Measurements from ENCODE around the gene RAB1B.
"Not testable (repeated sequence)": the region's sequence is repeated elsewhere in the genome, so short reads cannot be mapped to it uniquely, and the experiment has no call there.

Gene RAB1B

DNA sequence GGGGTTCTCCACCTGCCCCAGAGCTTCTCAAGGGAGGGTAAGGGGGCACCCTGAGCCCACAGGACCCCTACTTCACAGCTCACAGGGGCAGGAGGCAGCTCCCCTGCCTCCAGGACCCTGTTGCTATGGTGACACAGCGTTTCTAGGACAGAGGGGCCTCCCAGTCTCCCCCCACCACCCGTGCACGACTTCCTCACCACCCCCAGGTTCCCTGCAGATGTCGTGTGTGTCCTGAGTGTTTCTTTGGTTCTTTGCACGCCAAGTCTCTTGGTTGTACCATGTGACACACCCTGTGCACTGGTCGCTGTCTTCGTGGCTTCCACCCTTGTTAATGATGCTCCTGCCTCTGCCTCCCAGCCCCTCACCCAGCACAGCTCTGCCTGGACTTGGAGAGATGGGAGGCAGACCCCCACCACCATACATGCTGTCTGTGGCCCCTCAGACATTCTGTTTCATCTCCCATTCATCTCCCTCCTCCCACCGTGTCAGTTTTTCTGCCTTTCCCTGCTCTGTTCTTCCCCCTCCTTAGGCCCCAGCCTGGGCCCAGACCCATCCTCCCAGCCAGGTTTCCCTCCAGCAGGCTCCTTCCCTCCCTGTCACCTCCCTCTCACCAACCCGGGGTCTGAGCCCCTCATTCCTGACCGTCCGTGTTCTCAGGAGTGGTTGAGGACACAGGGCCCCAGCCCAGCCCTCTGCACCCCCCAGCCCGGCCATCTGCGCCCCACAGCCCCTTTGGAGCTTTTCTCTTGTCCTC lies 24.5 kb upstream of the RAB1B start:
- TF ChIP-seq FOXP2 (optimal IDR thresholded peaks at IDR 0.05; ENCODE audit: control extremely low read depth, extremely low read length, insufficient read depth) (no peak), POLR2AphosphoS5 (IDR thresholded peaks at IDR 0.05; ENCODE audit: borderline replicate concordance, low read depth, low read length) (no peak), EZH2 (IDR thresholded peaks at IDR 0.05) (no peak)
- H3K27ac ChIP-seq: no peak overlapping the region
- H3K4me3 ChIP-seq: no peak overlapping the region
- no peaks in the 10 kb centered on the region for H3K9me3 ChIP-seq (ENCODE audit: low read depth, low read length)
- H3K36me3 ChIP-seq (ENCODE audit: insufficient read depth, low read length): no peaks in the 10 kb centered on the region; the same call in 1 of the 2 replicates
- H3K9ac ChIP-seq (ENCODE audit: insufficient read length): no peak overlapping the region
- no peak for DNase-seq (ENCODE audit: low read depth, low spot score)

DNA sequence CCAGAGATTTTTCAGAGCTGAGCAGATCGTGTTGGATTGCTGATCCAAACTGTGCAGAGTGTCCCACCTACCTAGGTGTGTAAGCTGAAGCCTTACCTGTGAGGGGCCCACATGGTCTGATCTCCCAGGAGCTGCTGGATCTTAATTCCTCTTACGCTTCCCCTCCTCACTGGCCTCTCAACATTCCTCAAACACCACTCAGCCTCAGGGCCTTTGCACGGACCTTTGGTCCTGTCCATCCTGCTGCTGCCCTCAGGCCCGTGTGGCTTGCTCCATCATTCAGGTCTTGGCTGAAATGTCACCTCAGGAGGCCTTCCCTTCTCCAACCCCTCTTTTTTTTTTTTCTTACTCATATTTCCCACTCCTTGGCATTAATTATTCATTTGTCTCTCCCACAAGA lies 21.1 kb upstream of the RAB1B start:
- H3K4me3 ChIP-seq: no peak overlapping the region
- no peak overlapping the region for H3K9ac ChIP-seq (ENCODE audit: insufficient read length)
- no peak for DNase-seq (ENCODE audit: low read depth, low spot score)
- H3K36me3 ChIP-seq (ENCODE audit: insufficient read depth, low read length): no peaks in the 10 kb centered on the region
- no peaks in the 10 kb centered on the region for H3K9me3 ChIP-seq (ENCODE audit: low read depth, low read length)
- H3K27ac ChIP-seq: no peak overlapping the region
- TF ChIP-seq FOXP2 (optimal IDR thresholded peaks at IDR 0.05; ENCODE audit: control extremely low read depth, extremely low read length, insufficient read depth) (no peak), POLR2AphosphoS5 (IDR thresholded peaks at IDR 0.05; ENCODE audit: borderline replicate concordance, low read depth, low read length) (no peak), EZH2 (IDR thresholded peaks at IDR 0.05) (no peak)

DNA sequence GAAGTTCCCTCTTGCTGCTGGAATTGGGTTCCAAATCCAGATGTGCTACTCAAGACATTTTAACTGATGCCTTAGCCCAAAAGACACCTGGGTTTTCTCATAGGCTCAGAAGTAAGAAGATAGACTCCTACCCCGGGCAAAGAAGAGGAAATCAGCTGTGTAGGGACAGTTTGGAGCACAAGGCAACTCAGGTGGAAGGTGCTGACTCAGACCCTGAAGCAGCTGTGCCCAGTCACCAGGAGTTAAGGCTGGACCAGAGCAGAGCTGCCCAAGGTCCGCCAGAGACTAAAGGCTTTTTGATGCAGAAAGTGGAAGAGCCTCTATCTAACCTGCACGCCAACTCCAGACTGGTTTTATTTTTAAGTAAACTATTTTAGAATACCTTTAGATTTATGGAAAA lies 20.6 kb upstream of the RAB1B start:
- DNase-seq (ENCODE audit: low read depth, low spot score): no peak
- TF ChIP-seq POLR2AphosphoS5 (IDR thresholded peaks at IDR 0.05; ENCODE audit: borderline replicate concordance, low read depth, low read length): no peak
- TF ChIP-seq EZH2 (IDR thresholded peaks at IDR 0.05): no peak
- TF ChIP-seq FOXP2 (optimal IDR thresholded peaks at IDR 0.05; ENCODE audit: control extremely low read depth, extremely low read length, insufficient read depth): no peak
- H3K36me3 ChIP-seq (ENCODE audit: insufficient read depth, low read length): no peaks in the 10 kb centered on the region
- no peak overlapping the region for H3K4me3 ChIP-seq
- no peak overlapping the region for H3K9ac ChIP-seq (ENCODE audit: insufficient read length)
- H3K9me3 ChIP-seq (ENCODE audit: low read depth, low read length): no peaks in the 10 kb centered on the region
- no peak overlapping the region for H3K27ac ChIP-seq

DNA sequence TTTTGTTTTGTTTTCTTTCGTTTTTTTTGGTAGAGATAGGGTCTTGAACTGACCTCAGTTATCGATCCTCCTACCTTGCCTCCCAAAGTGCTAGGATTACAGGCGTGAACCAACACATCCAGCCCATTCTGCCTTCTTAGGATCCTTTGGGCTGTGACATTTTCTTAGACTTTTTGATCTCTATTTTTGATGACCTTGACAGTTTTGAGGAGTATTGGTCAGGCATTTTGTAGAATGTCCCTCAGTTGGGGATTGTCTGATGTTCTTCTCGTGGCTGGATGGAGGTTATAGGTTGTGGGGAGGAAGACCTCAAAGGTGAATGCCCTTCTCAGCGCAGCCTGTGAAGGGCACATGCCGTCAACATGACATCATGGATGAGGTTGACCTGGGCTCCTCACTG lies 19.5 kb upstream of the RAB1B start:
- Histone ChIP-seq H3K27ac (no peak overlapping the region), H3K4me3 (no peak overlapping the region), H3K9me3 (ENCODE audit: low read depth, low read length) (no peaks in the 10 kb centered on the region), H3K9ac (ENCODE audit: insufficient read length) (no peak overlapping the region), H3K36me3 (ENCODE audit: insufficient read depth, low read length) (no peaks in the 10 kb centered on the region)
- no peak for TF ChIP-seq FOXP2 (optimal IDR thresholded peaks at IDR 0.05; ENCODE audit: control extremely low read depth, extremely low read length, insufficient read depth)
- no peak for TF ChIP-seq EZH2 (IDR thresholded peaks at IDR 0.05)
- no peak for TF ChIP-seq POLR2AphosphoS5 (IDR thresholded peaks at IDR 0.05; ENCODE audit: borderline replicate concordance, low read depth, low read length)
- no peak for DNase-seq (ENCODE audit: low read depth, low spot score)

DNA sequence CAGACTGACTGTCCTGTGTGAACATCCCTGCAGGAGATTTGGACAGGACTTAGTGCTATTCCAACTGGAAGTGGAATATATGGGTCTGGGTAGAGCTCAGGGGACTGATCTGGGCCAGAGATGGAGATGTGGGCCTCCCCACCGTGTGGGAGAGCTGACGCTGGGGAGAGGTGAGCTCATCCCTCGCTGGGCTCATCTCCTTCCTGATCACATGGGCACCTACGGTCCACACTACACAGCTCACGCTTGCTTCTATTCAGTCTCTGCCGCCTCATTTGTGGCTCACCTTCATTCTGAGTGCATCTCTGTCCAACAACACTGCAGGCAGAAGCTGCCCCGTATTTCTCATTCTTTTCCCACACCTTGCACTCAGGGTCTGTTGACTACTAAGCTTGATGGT lies 16.6 kb upstream of the RAB1B start:
- TF ChIP-seq EZH2 (IDR thresholded peaks at IDR 0.05) (no peak), FOXP2 (optimal IDR thresholded peaks at IDR 0.05; ENCODE audit: control extremely low read depth, extremely low read length, insufficient read depth) (no peak), POLR2AphosphoS5 (IDR thresholded peaks at IDR 0.05; ENCODE audit: borderline replicate concordance, low read depth, low read length) (no peak)
- H3K36me3 ChIP-seq (ENCODE audit: insufficient read depth, low read length): no peaks in the 10 kb centered on the region
- no peak for DNase-seq (ENCODE audit: low read depth, low spot score)
- H3K9ac ChIP-seq (ENCODE audit: insufficient read length): no peak overlapping the region
- H3K27ac ChIP-seq: no peak overlapping the region
- no peak overlapping the region for H3K4me3 ChIP-seq
- H3K9me3 ChIP-seq (ENCODE audit: low read depth, low read length): no peaks in the 10 kb centered on the region

DNA sequence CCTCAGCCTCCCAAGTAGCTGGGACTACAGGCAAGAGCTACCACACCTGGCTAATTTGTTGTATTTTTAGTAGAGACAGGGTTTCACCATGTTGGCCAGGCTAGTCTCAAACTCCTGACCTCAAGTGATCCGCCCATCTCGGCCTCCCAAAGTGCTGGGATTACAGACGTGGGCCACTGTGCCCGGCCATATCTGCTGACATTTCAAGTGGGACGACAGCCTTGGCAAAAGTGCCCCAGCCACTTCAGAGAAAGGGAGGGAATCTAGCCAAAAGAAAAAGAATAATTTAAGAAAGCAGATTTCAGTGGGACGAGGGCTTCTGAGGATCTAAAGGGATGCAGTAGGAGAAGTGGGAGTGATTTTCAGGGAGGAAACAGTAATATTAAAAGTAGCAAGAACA lies 15.4 kb upstream of the RAB1B start:
- not testable (repeated sequence) for DNase-seq (ENCODE audit: low read depth, low spot score); H3K9ac ChIP-seq (ENCODE audit: insufficient read length); H3K9me3 ChIP-seq (ENCODE audit: low read depth, low read length); H3K27ac ChIP-seq; H3K36me3 ChIP-seq (ENCODE audit: insufficient read depth, low read length); H3K4me3 ChIP-seq

DNA sequence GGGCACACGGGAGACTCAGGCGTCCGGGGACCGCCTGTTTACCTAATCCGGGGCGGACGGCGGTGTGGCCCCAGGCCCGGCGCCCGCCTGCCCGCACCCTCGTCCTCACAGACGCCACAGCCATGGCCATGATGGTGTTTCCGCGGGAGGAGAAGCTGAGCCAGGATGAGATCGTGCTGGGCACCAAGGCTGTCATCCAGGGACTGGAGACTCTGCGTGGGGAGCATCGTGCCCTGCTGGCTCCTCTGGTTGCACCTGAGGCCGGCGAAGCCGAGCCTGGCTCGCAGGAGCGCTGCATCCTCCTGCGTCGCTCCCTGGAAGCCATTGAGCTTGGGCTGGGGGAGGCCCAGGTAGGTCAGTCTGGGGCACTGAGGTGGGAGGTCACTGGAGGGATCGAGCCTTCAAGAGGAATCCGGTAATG lies 10.0 kb upstream of the RAB1B start:
- Histone ChIP-seq H3K4me3 (peak overlapping the region; percentile 93), H3K9me3 (ENCODE audit: low read depth, low read length) (no peaks in the 10 kb centered on the region), H3K36me3 (ENCODE audit: insufficient read depth, low read length) (peaks cover 4% of the 10 kb centered on the region; the same call in 1 of the 2 replicates), H3K9ac (ENCODE audit: insufficient read length) (peak overlapping the region; percentile 81), H3K27ac (no peak overlapping the region)
- DNase-seq (ENCODE audit: low read depth, low spot score): no peak
- TF ChIP-seq FOXP2 (optimal IDR thresholded peaks at IDR 0.05; ENCODE audit: control extremely low read depth, extremely low read length, insufficient read depth): no peak
- TF ChIP-seq POLR2AphosphoS5 (IDR thresholded peaks at IDR 0.05; ENCODE audit: borderline replicate concordance, low read depth, low read length): 0 out of 2 replicates have a peak, but pooled peaks have one; percentile 15

DNA sequence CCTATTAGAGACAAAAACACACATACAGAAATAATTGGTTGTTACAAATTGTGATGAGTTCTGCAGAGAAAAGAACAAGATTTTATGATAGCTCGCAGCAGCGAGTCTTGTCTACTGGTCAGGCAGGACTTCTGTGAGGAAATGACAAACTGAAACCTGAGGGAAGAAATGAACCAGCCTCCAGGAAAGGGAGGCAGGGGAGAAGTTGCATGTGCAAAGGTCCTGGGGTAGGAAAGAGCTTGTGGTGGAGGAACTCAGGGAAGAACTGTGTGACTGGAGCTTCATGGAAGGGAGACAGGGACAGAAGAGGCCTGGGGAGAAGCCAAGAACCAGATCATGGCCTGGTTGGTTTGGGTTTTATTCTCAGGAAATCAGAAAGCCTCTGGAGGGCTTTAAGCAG lies 9.2 kb upstream of the RAB1B start:
- DNase-seq (ENCODE audit: low read depth, low spot score): no peak
- no peak overlapping the region for H3K9ac ChIP-seq (ENCODE audit: insufficient read length)
- peaks cover 4% of the 10 kb centered on the region; the same call in 1 of the 2 replicates for H3K36me3 ChIP-seq (ENCODE audit: insufficient read depth, low read length)
- H3K9me3 ChIP-seq (ENCODE audit: low read depth, low read length): no peaks in the 10 kb centered on the region
- H3K4me3 ChIP-seq: no peak overlapping the region
- no peak overlapping the region for H3K27ac ChIP-seq
- TF ChIP-seq FOXP2 (optimal IDR thresholded peaks at IDR 0.05; ENCODE audit: control extremely low read depth, extremely low read length, insufficient read depth) (no peak), POLR2AphosphoS5 (IDR thresholded peaks at IDR 0.05; ENCODE audit: borderline replicate concordance, low read depth, low read length) (no peak), EZH2 (IDR thresholded peaks at IDR 0.05) (no peak)

DNA sequence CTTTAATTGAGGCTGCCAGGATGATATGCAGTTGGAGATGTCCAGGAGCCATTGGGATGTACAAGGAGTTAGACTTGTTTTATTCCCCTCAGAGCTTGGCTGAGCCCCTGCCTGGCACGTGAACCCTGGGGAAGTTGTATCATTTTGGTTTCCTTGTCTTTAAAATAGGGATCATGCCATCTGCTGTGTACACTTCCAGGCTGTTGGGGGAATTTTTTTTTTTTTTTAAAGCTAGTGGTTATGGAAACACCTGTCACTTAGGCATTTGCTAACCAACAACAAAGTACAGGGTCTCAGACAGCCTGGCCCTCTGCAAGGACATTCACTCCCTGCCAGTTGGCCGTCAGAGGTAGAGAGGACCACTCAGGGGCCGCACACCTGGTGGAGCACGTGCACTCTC lies 8.5 kb upstream of the RAB1B start:
- Histone ChIP-seq H3K9me3 (ENCODE audit: low read depth, low read length) (no peaks in the 10 kb centered on the region), H3K27ac (no peak overlapping the region), H3K4me3 (no peak overlapping the region), H3K36me3 (ENCODE audit: insufficient read depth, low read length) (peaks cover 4% of the 10 kb centered on the region; the same call in 1 of the 2 replicates), H3K9ac (ENCODE audit: insufficient read length) (no peak overlapping the region)
- DNase-seq (ENCODE audit: low read depth, low spot score): no peak
- TF ChIP-seq EZH2 (IDR thresholded peaks at IDR 0.05) (no peak), FOXP2 (optimal IDR thresholded peaks at IDR 0.05; ENCODE audit: control extremely low read depth, extremely low read length, insufficient read depth) (no peak), POLR2AphosphoS5 (IDR thresholded peaks at IDR 0.05; ENCODE audit: borderline replicate concordance, low read depth, low read length) (no peak)
